COLO829 (cell line): ENCODE data around the gene EPHX1.

ENCODE experiments used
- DNase-seq: peaks from one replicate; pipeline ENCODE4 v3.0.0; 2012; ENCODE audit warnings: low spot score

EPHX1 gene

GRCh38 chr1:225842788-225843425, 33.0 kb downstream of the EPHX1 start:
- DNase-seq = no peak

GRCh38 chr1:225843426-225843795, 33.5 kb downstream of the EPHX1 start:
- DNase-seq = no peak

- DNase-seq = no peak
Observed at GRCh38 chr1:225844236-225845061, 34.5 kb downstream of the EPHX1 start.

GRCh38 chr1:225845097-225845496, 35.2 kb downstream of the EPHX1 start:
- DNase-seq = no peak

GRCh38 chr1:225845571-225846259, 35.8 kb downstream of the EPHX1 start:
- peak; percentile 50 for DNase-seq

GRCh38 chr1:225846331-225847310, 36.7 kb downstream of the EPHX1 start:
- DNase-seq = no peak

- DNase-seq = no peak
Observed at GRCh38 chr1:225847610-225848009, 37.7 kb downstream of the EPHX1 start.

GRCh38 chr1:225848030-225848955, 38.4 kb downstream of the EPHX1 start:
- no peak for DNase-seq

GRCh38 chr1:225849925-225850324, 40.0 kb downstream of the EPHX1 start:
- DNase-seq = no peak

- no peak for DNase-seq
Observed at GRCh38 chr1:225850370-225850769, 40.4 kb downstream of the EPHX1 start.

- no peak for DNase-seq
Observed at GRCh38 chr1:225851805-225852204, 41.9 kb downstream of the EPHX1 start.

- DNase-seq = no peak
Observed at GRCh38 chr1:225852413-225853124, 42.6 kb downstream of the EPHX1 start.

GRCh38 chr1:225853441-225853840, 43.5 kb downstream of the EPHX1 start:
- DNase-seq = no peak

GRCh38 chr1:225855503-225856300, 45.8 kb downstream of the EPHX1 start:
- no peak for DNase-seq

- no peak for DNase-seq
Observed at GRCh38 chr1:225857256-225857655, 47.3 kb downstream of the EPHX1 start.

GRCh38 chr1:225859151-225859550, 49.2 kb downstream of the EPHX1 start:
- DNase-seq = no peak

GRCh38 chr1:225860107-225860506, 50.2 kb downstream of the EPHX1 start:
- no peak for DNase-seq

GRCh38 chr1:225860876-225861441, 51.0 kb downstream of the EPHX1 start:
- DNase-seq = no peak
